NB4 (cell line): ENCODE results near the gene TMEM258.

Source experiments
- DNase-seq: peaks from one replicate; pipeline ENCODE4 v3.0.0; 2010; ENCODE audit warnings: low read depth
- H3K4me3 ChIP-seq: one replicate; pipeline ENCODE4 v1.5.1; 2011; ENCODE audit warnings: mild to moderate bottlenecking, low read depth, low read length, moderate library complexity
- CTCF ChIP-seq: IDR thresholded peaks from one replicate; pipeline ENCODE4 v1.5.1; 2012; ENCODE audit warnings: low read depth, low read length
- MYC ChIP-seq: IDR thresholded peaks from 2 replicates; pipeline ENCODE4 v1.6.1; 2011; ENCODE audit warnings: low read depth, low read length
- POLR2A ChIP-seq: IDR thresholded peaks from 2 replicates; pipeline ENCODE4 v1.6.1; 2011; ENCODE audit warnings: mild to moderate bottlenecking; ENCODE audit not compliant: insufficient read length; ENCODE audit errors: extremely low read depth
- TF ChIP-seq, protein P1 (sequence below): IDR thresholded peaks from 2 replicates; pipeline ENCODE4 v1.6.1; 2011; ENCODE audit warnings: low read depth, low read length

Gene TMEM258

DNA sequence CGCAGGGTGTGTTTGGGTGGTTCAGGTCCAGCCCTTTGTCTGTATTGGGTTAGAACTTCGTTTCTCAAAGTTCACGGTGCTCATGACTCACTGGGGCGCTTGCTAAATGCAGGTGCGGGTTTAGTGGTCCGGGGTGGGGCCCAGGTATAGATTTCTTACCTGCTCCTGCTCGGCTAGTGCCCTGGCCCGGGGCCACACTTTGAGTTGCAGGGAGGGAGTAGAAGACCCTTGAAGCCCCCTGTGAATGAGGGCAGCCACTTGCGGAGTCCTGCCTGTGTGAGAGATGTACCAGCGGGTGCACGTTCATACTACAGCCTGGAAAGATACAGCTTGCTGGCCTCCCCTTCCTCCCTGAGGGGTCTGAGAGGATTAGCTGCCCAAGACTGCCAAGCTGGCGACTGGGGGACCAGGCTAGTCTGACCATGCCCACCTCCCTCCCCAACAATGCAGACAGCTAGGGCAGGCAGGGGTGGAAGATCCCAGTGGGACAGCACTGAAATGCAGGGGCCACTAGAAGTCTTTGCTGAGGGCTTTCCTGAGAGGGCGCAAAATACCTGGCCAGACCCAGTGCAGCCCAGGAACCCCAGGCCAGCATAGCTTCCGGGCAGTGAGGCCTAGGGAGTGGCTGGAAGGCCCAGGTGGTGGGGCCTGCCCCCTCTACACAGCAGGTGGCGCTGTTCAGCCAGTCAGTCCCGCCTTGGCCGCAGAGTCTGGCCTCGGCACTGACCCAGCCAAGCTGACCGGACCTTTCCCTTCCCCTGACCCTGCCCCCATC lies 45.0 kb downstream of the TMEM258 start:
- TF ChIP-seq, protein P1, sequence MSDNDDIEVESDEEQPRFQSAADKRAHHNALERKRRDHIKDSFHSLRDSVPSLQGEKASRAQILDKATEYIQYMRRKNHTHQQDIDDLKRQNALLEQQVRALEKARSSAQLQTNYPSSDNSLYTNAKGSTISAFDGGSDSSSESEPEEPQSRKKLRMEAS = 0 out of 2 replicates have a peak, but pooled peaks have one; percentile 13
- TF ChIP-seq MYC (no peak), CTCF (peak; percentile 97)
- peak; percentile 68 for DNase-seq
- no peak overlapping the region for H3K4me3 ChIP-seq

DNA sequence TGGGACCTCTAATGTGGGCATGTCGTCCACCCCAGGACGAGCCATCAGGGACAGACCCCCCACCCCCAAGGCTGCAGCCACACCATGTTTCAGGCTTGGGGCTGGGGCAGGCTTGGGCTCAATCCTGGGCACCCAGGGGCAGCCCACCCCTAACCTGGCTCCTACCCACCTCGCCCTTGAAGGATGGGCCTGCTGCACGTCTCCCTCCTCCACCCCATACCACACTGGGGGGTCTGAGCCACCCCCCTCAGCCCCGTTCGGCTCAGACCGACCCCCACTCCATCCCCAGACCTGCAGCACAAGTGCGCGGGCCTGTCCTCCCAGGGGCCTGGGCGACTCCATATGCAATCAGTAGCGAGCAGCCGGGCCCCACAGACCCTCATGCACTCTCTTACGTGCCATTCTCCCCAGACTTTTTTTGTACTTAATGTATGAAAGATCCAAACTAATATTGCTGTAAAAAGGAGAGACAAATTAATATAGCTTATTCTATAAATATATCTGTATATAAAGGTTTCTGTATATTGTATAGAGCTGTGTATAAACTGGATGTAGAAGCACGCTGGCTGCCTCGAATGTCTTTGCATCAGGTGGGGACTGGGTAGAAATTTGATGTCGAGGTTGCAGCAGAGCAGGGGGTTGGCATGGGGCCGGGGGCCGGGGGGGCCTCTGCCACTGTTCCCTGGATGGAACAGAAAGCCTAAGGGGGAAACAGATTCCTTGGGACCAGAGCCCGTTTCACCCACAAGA lies 45.8 kb downstream of the TMEM258 start:
- DNase-seq = no peak
- H3K4me3 ChIP-seq = no peak overlapping the region
- TF ChIP-seq, protein P1 = no peak
- no peak for TF ChIP-seq POLR2A
- TF ChIP-seq MYC = no peak
- TF ChIP-seq CTCF = no peak

GRCh38 chr11:61745781-61746441 lies 46.5 kb downstream of the TMEM258 start:
- DNase-seq = no peak
- TF ChIP-seq MYC (no peak), POLR2A (no peak), CTCF (no peak)
- TF ChIP-seq, protein P1 = no peak
- no peak overlapping the region for H3K4me3 ChIP-seq

DNA sequence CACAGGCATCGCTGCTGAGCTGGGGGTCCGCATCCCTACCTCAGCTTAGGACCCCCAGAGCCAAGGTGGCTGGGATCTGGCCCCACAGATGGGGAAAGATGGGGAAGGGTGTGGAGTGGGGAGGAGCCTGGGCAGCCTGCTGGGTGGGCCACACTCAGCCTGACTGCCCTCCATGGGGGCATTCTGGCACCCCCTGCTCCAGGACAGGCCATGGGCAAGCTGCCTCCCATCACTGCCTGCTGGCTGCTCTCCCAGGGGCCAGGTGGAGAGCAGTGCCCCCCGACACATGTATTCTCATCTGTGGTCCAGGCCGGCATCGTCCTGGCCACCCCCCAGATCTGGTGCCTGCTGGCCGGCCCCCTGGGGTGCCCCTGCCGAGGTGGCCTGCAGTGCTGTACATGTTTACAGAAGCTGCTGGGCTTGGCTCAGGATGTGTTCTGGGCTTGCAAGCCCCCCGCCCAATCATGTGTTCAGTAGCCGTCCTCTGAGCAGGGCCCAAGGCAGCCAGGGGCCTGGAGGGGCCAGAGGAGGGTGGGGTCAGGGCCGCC lies 47.7 kb downstream of the TMEM258 start:
- H3K4me3 ChIP-seq = no peak overlapping the region
- TF ChIP-seq MYC = no peak
- TF ChIP-seq POLR2A = no peak
- TF ChIP-seq, protein P1 = no peak
- no peak for TF ChIP-seq CTCF
- DNase-seq = no peak

GRCh38 chr11:61744181-61744580 lies 48.2 kb downstream of the TMEM258 start:
- no peak for DNase-seq
- no peak for TF ChIP-seq CTCF
- TF ChIP-seq MYC = no peak
- no peak overlapping the region for H3K4me3 ChIP-seq
